AG10803 (cell line): Measurements from ENCODE around the gene FMNL2.
"Not testable (repeated sequence)": the region's sequence is repeated elsewhere in the genome, so short reads cannot be mapped to it uniquely, and the experiment has no call there.

Experiments used
- DNase-seq: peaks from one replicate; pipeline ENCODE4 v3.0.0; 2010; ENCODE audit warnings: low read depth
- H3K4me3 ChIP-seq: 2 replicates; pipeline ENCODE4 v1.5.1; 2011; ENCODE audit warnings: mild to moderate bottlenecking, low read length, control low read depth
- TF ChIP-seq, protein P1 (sequence below): conservative IDR thresholded peaks from 2 replicates; pipeline ENCODE4 v1.5.1; 2011; ENCODE audit warnings: mild to moderate bottlenecking, low read length, control low read depth, inconsistent platforms

Gene FMNL2

DNA sequence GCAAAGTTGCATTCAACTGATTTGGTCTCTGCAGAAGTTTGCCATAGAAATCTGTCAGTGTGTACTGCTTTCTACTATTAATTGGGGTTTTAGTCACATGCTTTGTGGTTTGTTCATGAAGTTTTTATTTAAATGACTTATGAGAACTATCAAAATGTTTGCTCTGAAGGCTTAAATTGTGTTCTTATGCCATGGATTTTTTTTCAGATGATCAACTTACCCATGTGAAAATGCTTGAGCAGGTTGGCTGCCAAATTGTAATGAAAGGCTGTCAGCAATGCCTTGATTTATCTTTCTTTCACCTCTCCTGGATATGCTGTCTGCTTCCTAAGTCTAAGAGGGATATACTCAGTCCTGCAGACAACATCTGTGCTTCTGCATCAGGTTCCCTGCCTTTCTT, 50.7 kb downstream of the FMNL2 start:
- peak; percentile 57 for DNase-seq
- TF ChIP-seq, protein P1, sequence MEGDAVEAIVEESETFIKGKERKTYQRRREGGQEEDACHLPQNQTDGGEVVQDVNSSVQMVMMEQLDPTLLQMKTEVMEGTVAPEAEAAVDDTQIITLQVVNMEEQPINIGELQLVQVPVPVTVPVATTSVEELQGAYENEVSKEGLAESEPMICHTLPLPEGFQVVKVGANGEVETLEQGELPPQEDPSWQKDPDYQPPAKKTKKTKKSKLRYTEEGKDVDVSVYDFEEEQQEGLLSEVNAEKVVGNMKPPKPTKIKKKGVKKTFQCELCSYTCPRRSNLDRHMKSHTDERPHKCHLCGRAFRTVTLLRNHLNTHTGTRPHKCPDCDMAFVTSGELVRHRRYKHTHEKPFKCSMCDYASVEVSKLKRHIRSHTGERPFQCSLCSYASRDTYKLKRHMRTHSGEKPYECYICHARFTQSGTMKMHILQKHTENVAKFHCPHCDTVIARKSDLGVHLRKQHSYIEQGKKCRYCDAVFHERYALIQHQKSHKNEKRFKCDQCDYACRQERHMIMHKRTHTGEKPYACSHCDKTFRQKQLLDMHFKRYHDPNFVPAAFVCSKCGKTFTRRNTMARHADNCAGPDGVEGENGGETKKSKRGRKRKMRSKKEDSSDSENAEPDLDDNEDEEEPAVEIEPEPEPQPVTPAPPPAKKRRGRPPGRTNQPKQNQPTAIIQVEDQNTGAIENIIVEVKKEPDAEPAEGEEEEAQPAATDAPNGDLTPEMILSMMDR = no peak
- H3K4me3 ChIP-seq = no peak overlapping the region

DNA sequence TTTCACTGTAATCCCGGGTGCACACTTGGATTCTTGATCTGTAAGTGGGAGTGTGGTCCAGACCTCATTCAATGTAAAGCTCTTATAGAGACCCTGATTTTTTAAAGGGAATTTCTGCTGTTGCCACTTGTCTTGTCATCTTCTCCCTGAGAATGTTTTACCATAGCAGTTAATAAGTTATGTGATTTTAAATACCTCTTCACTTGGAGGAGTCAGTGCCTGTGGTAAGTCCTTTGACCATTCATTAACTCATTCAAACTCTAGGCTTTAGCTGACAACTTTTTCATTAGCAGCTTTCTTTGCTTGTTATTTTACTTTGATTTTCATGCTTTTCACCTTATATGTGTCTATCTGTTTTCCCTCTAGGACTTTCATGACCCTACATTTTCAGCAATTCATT, 51.3 kb downstream of the FMNL2 start:
- TF ChIP-seq, protein P1 = no peak
- DNase-seq = no peak
- no peak overlapping the region for H3K4me3 ChIP-seq

DNA sequence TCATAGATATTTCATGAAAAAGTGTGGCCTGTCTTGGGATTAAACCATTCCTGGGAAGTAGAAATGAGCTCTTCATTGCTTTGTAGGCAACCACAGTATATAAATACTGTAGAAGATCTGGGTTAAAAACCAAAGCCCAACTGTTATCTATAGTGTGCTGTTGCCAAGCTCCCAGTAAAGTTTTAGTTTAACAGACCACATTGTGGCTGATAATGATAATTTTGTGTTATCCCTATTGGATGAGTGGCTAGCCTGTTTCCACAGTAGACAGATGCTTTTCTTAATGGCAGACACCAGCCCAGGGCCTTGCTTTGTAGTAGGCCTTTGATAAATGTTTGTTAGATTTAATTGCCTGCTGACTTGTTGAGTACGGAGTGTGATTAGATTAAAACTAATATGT, 52.1 kb downstream of the FMNL2 start:
- no peak for DNase-seq
- H3K4me3 ChIP-seq = no peak overlapping the region
- TF ChIP-seq, protein P1 = no peak

DNA sequence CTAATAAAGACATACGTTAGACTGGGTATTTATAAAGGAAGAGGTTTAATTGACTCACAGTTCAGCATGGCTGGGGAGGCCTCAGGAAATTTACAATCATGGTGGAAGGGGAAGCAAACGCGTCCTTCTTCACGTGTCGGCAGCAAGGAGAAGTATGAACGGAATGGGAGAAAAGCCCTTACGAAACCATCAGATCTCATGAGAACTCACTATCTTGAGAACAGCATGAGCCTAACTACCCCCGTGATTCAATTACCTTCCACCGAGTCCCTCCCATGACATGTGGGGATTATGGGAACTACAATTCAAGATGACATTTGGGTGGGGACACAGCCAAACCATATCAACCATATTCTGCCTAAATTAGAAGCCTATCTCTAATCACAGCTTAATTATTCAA, 53.3 kb downstream of the FMNL2 start:
- not testable (repeated sequence) for H3K4me3 ChIP-seq, DNase-seq

DNA sequence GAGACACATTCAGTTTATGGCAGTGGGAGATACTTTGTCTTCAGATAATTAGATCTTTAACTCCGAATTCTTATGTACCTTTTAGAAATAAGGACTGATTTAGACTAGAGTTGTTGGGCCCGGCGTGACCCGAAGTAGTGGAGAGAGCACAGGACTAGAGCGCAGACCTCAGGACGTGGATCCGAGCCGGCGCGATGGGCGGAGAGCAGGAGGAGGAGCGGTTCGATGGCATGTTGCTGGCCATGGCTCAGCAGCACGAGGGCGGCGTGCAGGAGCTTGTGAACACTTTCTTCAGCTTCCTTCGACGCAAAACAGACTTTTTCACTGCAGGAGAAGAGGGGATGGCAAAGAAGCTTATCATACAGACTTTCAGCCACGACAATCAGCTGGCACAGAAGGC, 54.5 kb downstream of the FMNL2 start:
- DNase-seq = no peak
- H3K4me3 ChIP-seq = no peak overlapping the region
- TF ChIP-seq, protein P1 = no peak

DNA sequence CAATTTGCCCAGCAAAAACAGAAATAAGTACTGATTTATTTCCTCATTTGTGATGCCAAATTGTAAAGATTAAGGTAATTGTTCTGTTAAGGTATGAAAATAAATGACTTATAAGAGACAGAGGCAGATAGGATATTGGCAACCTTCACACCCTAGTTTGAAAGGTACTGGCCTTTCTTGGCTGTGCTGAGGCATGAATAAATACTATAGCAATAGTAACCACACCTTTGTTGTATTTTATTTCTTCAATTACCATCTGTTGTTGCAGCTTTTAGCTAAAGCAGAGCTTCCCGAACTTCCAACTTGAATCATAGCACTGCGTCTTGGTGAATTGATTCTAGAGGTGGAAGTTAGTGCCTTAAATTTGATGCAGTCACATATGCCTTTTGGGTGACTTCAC, 55.9 kb downstream of the FMNL2 start:
- TF ChIP-seq, protein P1 = no peak
- H3K4me3 ChIP-seq = no peak overlapping the region
- DNase-seq = no peak

DNA sequence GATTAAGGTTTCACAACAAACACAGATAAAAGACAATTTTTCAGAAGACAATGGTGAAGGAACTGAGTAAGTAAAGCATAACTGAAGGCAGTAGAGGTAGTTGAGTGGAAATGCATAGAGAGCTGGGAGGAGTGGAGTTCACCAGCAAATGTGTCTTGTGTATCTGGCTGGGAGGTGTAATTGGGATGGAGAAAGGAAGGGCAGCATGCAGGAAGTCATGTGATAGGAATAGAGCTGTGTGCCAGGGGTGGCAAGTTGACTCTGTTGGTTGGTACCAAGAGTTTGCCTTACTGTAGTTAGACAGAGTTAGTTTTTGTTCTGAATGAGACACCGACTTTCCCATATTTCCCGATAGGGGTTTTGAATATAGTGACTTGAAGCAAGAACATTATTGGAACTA, 56.3 kb downstream of the FMNL2 start:
- H3K4me3 ChIP-seq = no peak overlapping the region
- TF ChIP-seq, protein P1 = no peak
- DNase-seq = no peak

DNA sequence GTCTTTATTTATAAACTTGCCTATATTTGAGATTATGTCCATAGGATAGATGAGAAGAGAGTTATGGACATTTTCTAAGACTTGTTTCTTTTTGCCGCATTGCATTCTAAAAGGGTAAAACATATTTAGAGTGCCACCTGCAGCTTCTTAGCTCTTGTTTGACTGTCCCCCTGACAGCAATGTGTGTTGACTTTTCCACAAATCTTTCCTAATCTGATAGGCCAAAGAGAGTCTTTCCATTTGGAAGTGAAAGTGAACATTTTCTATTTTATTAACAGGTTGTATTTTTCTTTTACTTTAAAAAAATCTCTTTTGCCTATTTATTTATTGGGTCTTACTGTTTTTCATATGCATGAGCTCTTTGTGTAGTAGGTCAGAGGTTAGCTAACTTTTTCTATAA, 58.4 kb downstream of the FMNL2 start:
- TF ChIP-seq, protein P1 = no peak
- no peak overlapping the region for H3K4me3 ChIP-seq
- DNase-seq = no peak
